Glomerular endothelial cell (primary cell): ENCODE data around the gene SORT1. TPM values are rescaled to one million over a fixed set of nuclear protein-coding genes. Genes with fewer than 3 reads are reported as not detected.

Experiments
- DNase-seq: peaks from one replicate; pipeline ENCODE4 v3.0.0-alpha.2; 2011; ENCODE audit warnings: low read depth, low spot score; ENCODE audit errors: extremely low read depth
- total RNA-seq: library from RNA; depleted of rRNA; stranded (reverse); fragments of >200 nt; gene quantifications from 2 replicates; pipeline ENCODE4 v1.2.3, GENCODE V29; 2015

The SORT1 gene
- total RNA-seq, 1 donor from 2014 or later: 55.9 TPM

DNA sequence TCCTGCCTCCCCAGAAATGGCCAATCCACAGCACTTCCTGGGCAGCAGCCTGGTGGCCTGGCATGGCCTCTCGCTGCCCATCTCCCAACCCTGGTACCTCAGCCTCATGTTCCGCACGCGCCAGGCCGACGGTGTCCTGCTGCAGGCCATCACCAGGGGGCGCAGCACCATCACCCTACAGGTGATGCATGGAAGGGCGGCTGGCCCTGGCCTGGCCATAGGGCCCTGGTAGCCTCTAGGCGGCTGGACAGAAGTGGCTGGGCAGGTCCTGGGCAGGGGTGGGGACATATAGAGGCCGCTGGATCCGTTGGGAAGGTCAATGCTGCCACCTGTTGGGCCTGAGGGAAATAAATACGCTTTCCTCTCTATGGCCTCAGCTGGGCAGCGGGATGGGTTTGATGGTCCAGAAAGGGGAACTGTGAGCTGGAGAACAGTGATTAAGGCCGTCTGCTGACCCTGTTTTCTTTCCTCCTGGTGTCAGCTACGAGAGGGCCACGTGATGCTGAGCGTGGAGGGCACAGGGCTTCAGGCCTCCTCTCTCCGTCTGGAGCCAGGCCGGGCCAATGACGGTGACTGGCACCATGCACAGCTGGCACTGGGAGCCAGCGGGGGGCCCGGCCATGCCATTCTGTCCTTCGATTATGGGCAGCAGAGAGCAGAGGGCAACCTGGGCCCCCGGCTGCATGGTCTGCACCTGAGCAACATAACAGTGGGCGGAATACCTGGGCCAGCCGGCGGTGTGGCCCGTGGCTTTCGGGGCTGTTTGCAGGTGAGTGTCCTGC, 133.9 kb downstream of the SORT1 start:
- peak; percentile 31 for DNase-seq

DNA sequence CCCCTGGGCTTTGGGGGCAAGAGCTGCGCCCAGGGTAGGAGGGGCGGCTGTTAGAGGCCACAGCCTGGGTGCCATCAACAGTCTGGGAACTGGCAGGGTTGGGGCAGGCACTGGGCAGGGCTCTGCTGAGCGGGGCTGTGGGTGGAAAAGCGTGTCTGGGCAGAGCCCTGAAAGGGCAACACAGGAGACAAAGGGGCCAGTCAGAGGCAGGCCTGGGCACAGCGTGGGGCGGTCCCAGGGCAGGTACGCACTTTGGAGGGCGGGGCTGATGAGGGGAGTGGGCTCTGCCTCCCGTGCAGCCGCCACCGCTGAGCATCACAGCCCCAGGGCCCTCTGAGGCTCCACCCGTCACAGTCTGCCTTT, 134.5 kb downstream of the SORT1 start:
- no peak for DNase-seq

GRCh38 chr1:109262231-109263055, 135.3 kb downstream of the SORT1 start:
- no peak for DNase-seq

GRCh38 chr1:109261578-109261977, 136.1 kb downstream of the SORT1 start:
- no peak for DNase-seq

DNA sequence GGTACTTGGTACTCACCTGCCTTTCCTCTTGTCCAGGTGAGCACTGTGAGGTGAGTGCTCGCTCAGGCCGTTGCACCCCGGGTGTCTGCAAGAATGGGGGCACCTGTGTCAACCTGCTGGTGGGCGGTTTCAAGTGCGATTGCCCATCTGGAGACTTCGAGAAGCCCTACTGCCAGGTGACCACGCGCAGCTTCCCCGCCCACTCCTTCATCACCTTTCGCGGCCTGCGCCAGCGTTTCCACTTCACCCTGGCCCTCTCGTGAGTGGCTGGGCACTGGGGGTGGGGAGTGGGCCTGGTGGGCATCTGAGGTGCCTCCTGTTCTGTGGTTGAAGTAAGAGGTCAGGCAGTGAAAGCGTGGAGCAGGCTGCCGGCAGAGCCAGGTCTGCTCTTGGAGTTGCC, 136.7 kb downstream of the SORT1 start:
- no peak for DNase-seq

DNA sequence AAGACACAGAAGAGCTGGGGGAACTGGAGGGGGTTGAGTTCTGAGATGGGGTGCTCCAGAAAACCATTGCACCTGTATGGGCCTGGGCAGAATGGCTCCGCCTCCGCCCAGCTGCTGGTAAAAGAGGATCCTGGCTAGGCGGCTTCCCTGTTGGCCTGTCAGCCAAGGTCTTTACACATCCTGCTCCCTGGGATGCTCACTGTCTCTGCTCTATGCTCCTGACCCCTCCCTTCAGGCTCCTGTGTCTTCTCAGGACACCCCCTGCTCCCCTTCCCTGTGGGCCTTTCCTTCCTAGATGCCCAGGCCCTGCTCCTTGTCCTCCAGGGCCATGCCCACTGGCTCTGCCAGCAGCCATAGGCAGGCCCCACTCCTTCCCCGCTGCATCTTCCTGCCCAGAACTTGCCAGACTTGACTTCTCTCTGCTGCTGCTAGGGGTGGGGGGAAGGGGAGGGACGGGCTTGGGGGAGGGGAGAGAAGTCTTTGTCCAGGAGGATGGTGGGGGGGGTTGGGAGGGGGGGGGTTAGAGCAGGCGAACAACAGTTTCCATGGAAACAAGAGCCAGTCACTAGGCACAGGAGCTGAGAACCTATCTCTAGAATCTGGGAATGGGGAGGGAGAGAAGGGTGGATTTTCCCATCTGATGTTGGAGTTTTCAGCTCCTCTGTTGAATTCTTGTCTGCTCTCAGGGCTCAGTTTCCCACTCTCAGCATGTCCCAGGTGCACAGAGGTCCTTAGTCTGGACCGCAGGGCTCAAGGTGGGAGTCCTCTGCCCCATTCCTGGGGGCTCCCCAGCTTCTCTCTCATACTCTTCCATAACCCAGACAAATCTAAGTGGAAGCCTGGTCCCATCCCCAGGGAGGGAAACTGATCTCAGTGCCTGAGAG, 137.8 kb downstream of the SORT1 start:
- DNase-seq: no peak

Other genes starting within 250 kb of the SORT1 start
- gene SARS1, start 184.0 kb downstream of the SORT1 start, total RNA-seq: 153 and 156 TPM in 2 replicates
- gene CELSR2, start 148.4 kb downstream of the SORT1 start, total RNA-seq: 4.3 and 5.1 TPM in 2 replicates
- 6.9 and 10.5 TPM in 2 replicates for gene PSRC1, start 114.8 kb downstream of the SORT1 start, total RNA-seq
- not detected in 2 replicates for gene MYBPHL, start 90.9 kb downstream of the SORT1 start, total RNA-seq
- 58.8 TPM in 2 replicates for gene PSMA5, start 28.5 kb upstream of the SORT1 start, total RNA-seq
- not detected in 2 replicates for gene SYPL2, start 68.6 kb upstream of the SORT1 start, total RNA-seq
- 2.3 and 4.3 TPM in 2 replicates for gene ATXN7L2, start 86.0 kb upstream of the SORT1 start, total RNA-seq
- 6.2 and 6.7 TPM in 2 replicates for gene CYB561D1, start 96.2 kb upstream of the SORT1 start, total RNA-seq
- gene AMIGO1, start 111.8 kb upstream of the SORT1 start, total RNA-seq: 0.64 and 0.68 TPM in 2 replicates
- not detected in 2 replicates for gene GPR61, start 142.0 kb upstream of the SORT1 start, total RNA-seq
- 10.7 and 11.4 TPM in 2 replicates for gene GNAI3, start 150.7 kb upstream of the SORT1 start, total RNA-seq
- gene GNAT2, start 221.7 kb upstream of the SORT1 start, total RNA-seq: not detected in 2 replicates
- gene AMPD2, start 221.9 kb upstream of the SORT1 start, total RNA-seq: 64.3 and 68.0 TPM in 2 replicates